GM23338 (cell line): ENCODE data around the gene ARHGEF28.

Experiments used
- EZH2 ChIP-seq: fragments of 200-600 bp; sonication (generic); IDR thresholded peaks from one replicate; pipeline ENCODE4 v1.8.0; 2017; ENCODE audit warnings: antibody characterized with exemption, mild to moderate bottlenecking, low read depth; ENCODE audit not compliant: unreplicated experiment
- TF ChIP-seq, protein P1 (sequence below), 2 experiments: fragments of 200-600 bp in 1 of 2; sonication (generic) in 1 of 2; conservative IDR thresholded peaks; 2 replicates each; pipeline versions ENCODE4 v1.5.1 to v1.6.1; 2016 to 2017; ENCODE audit warnings: antibody characterized with exemption in 2 of 2, low read depth in 2 of 2, mild to moderate bottlenecking in 2 of 2, moderate library complexity in 1 of 2

DNA sequence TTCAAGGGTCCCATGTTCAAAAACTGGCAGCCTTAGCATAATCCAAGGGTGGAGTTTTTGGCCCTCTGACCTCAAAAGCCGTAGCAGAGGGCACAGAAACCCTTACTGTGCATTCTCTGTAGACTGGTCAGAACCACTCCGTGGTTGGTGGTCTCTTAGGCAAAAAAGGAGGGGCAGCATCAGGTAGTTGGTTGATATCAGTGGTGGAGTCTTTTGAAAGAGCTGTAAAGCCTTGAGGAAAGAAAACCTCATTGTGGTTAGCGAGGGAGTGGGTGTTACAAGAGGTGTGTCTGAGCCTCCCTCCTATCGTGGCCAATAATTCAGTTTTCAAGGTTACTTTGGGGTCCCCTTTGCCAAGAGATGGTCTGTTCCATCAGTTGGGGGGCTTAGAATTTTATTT, 40.9 kb downstream of the ARHGEF28 start:
- TF ChIP-seq, protein P1, sequence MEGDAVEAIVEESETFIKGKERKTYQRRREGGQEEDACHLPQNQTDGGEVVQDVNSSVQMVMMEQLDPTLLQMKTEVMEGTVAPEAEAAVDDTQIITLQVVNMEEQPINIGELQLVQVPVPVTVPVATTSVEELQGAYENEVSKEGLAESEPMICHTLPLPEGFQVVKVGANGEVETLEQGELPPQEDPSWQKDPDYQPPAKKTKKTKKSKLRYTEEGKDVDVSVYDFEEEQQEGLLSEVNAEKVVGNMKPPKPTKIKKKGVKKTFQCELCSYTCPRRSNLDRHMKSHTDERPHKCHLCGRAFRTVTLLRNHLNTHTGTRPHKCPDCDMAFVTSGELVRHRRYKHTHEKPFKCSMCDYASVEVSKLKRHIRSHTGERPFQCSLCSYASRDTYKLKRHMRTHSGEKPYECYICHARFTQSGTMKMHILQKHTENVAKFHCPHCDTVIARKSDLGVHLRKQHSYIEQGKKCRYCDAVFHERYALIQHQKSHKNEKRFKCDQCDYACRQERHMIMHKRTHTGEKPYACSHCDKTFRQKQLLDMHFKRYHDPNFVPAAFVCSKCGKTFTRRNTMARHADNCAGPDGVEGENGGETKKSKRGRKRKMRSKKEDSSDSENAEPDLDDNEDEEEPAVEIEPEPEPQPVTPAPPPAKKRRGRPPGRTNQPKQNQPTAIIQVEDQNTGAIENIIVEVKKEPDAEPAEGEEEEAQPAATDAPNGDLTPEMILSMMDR (conservative IDR thresholded peaks at IDR 0.05; ENCODE audit: low read depth in 2 of 2): no peak
- TF ChIP-seq EZH2: no peak
